Measurements from ENCODE around the gene ZNF195. TPM values are rescaled to one million over a fixed set of nuclear protein-coding genes. Genes with fewer than 3 reads are reported as not detected.

Gene ZNF195
- total RNA-seq, 4 donors from 2014 or later: 16.7 to 27.9 (median 18.3) TPM

DNA sequence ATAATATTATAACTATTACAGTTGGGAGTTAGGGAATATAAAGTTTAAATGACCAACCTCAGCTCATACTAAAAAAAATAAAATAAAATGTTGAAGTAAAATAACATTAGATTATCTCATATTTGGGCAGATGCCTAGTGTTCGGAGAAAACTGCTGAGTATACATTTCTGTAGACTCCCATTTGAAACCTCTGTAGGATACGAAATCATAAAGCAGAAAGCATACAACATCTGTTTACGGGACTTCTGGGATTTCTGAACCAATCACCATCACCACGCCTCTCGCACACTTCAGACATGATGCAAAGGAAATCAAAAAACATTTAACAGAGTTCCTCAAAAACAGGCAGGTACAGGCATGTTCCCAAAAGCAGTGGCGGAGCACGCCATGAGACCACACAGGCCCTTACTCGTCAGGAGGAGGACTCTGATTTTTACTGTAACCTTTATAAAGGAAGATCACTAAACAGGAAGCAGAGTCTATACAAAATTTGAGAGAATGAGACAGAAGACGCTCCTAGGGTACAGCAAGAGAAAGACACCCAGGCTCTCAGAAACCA is 8.6 kb downstream of the ZNF195 start:
- TF ChIP-seq, protein P1, sequence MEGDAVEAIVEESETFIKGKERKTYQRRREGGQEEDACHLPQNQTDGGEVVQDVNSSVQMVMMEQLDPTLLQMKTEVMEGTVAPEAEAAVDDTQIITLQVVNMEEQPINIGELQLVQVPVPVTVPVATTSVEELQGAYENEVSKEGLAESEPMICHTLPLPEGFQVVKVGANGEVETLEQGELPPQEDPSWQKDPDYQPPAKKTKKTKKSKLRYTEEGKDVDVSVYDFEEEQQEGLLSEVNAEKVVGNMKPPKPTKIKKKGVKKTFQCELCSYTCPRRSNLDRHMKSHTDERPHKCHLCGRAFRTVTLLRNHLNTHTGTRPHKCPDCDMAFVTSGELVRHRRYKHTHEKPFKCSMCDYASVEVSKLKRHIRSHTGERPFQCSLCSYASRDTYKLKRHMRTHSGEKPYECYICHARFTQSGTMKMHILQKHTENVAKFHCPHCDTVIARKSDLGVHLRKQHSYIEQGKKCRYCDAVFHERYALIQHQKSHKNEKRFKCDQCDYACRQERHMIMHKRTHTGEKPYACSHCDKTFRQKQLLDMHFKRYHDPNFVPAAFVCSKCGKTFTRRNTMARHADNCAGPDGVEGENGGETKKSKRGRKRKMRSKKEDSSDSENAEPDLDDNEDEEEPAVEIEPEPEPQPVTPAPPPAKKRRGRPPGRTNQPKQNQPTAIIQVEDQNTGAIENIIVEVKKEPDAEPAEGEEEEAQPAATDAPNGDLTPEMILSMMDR (IDR thresholded peaks at IDR 0.05; ENCODE audit: low read depth): no peak

DNA sequence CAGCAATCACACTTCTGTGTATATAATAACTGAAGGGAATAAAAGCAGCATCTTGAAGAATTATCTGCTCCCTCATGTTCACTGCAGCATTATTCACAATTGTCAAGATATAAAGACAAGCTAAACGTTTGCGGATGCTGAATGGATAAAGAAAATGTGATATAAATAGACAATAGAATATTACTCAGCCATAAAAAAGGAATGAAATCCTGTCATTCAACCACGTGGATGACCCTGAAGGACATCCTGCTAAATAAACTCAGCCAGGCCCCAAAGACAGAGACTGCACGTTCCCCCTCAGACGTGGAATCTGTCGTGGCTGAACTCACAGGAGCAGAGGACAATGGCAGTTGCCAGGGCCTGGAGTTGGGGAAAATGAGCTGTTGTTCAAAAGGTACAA is 9.6 kb downstream of the ZNF195 start:
- TF ChIP-seq, protein P1 (IDR thresholded peaks at IDR 0.05; ENCODE audit: low read depth): no peak

GRCh38 chr11:3368199-3368598 is 10.7 kb downstream of the ZNF195 start:
- TF ChIP-seq, protein P1 (IDR thresholded peaks at IDR 0.05; ENCODE audit: low read depth): no peak

- TF ChIP-seq, protein P1 (IDR thresholded peaks at IDR 0.05; ENCODE audit: low read depth): no peak
Observed at GRCh38 chr11:3367221-3367620, 11.7 kb downstream of the ZNF195 start.

DNA sequence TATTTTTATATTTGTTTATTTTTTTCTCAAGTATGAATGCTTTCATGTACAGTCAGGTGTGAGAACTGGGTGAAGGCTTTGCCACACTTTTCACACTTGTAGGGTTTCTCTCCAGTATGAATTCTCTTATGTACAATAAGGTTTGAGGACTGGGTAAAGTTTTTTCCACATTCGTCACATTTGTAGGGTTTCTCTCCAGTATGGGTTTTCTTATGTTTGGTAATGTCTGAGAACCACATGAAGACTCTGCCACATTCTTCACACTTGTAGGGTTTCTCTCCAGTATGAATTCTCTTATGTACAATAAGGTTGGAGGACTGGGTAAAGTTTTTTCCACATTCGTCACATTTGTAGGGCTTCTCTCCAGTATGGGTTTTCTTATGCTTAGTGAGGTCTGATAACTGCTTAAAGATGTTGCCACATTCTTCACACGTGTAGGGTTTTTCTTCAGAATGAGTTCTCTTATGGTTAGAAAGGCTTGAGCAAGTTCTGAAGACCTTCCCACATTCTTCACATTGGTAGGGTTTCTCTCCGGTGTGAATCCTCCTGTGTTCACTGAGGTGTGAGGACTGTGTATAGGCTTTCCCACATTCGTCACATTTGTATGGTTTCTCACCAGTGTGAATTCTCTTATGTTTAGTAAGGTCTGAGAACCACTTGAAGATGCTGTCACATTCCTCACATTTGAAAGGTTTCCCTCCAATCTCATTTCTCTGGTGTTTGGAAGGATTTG is 19.7 kb downstream of the ZNF195 start:
- TF ChIP-seq, protein P1 (IDR thresholded peaks at IDR 0.05; ENCODE audit: low read depth): no peak

- TF ChIP-seq, protein P1 (IDR thresholded peaks at IDR 0.05; ENCODE audit: low read depth): no peak
Observed at GRCh38 chr11:3357994-3358676, 20.8 kb downstream of the ZNF195 start.

DNA sequence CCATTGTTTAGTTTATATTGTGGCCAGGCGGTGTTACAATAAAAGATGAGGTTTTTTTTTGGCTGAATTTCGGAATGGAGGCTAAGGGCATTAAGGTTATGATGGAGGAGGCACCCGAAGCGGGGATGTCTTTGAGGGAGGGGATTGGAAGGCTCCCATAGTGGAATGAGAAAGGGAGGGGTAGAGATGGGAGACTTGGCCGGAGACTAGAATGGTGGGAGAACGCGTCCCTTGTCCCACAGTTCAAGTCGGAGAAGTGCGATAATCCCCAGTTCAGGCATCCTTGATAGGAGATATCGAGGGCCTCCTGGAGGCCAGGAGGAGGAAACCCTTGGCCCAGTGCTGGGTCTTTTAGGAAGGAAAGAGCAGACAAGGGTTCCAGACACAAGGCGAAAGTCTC is 21.6 kb downstream of the ZNF195 start:
- TF ChIP-seq, protein P1 (IDR thresholded peaks at IDR 0.05; ENCODE audit: low read depth): no peak

Measured in subcutaneous adipose tissue (tissue), 4 donors.